ENCODE results near the gene GUCY2C.

GUCY2C gene

GRCh38 chr12:14635776-14636175 is 60.6 kb downstream of the GUCY2C start:
- no peaks in the 10 kb centered on the region for H3K36me3 ChIP-seq (ENCODE audit: control insufficient read depth in 5 of 5, insufficient read depth in 5 of 5, low read length in 5 of 5)
- H3K9me3 ChIP-seq (ENCODE audit: control insufficient read depth in 5 of 5, low read length in 5 of 5) = peaks cover 0 to 3% (median 0%) of the 10 kb centered on the region in 5 donors
- H3K9ac ChIP-seq (ENCODE audit: low read length in 5 of 5) = no peak overlapping the region
- no peak overlapping the region for H3K4me3 ChIP-seq (ENCODE audit: low read depth in 1 of 5, low read length in 5 of 5)
- H3K27me3 ChIP-seq (ENCODE audit: control insufficient read depth in 5 of 5, insufficient read depth in 4 of 5, low read length in 5 of 5) = peaks cover 0 to 4% (median 0%) of the 10 kb centered on the region in 5 donors
- no peak overlapping the region for H3K27ac ChIP-seq (ENCODE audit: low read depth, low read length)
- H3K4me1 ChIP-seq (ENCODE audit: control insufficient read depth in 5 of 5, insufficient read depth in 5 of 5, low read length in 5 of 5) = no peaks in the 10 kb centered on the region

GRCh38 chr12:14630793-14631192 is 65.6 kb downstream of the GUCY2C start:
- Histone ChIP-seq H3K27me3 (ENCODE audit: control insufficient read depth in 5 of 5, insufficient read depth in 4 of 5, low read length in 5 of 5) (peaks cover 0 to 4% (median 0%) of the 10 kb centered on the region in 5 donors), H3K9me3 (ENCODE audit: control insufficient read depth in 5 of 5, low read length in 5 of 5) (no peaks in the 10 kb centered on the region), H3K4me3 (ENCODE audit: low read depth in 1 of 5, low read length in 5 of 5) (no peak overlapping the region), H3K4me1 (ENCODE audit: control insufficient read depth in 5 of 5, insufficient read depth in 5 of 5, low read length in 5 of 5) (no peaks in the 10 kb centered on the region), H3K9ac (ENCODE audit: low read length in 5 of 5) (no peak overlapping the region), H3K36me3 (ENCODE audit: control insufficient read depth in 5 of 5, insufficient read depth in 5 of 5, low read length in 5 of 5) (no peaks in the 10 kb centered on the region), H3K27ac (ENCODE audit: low read depth, low read length) (no peak overlapping the region)

DNA sequence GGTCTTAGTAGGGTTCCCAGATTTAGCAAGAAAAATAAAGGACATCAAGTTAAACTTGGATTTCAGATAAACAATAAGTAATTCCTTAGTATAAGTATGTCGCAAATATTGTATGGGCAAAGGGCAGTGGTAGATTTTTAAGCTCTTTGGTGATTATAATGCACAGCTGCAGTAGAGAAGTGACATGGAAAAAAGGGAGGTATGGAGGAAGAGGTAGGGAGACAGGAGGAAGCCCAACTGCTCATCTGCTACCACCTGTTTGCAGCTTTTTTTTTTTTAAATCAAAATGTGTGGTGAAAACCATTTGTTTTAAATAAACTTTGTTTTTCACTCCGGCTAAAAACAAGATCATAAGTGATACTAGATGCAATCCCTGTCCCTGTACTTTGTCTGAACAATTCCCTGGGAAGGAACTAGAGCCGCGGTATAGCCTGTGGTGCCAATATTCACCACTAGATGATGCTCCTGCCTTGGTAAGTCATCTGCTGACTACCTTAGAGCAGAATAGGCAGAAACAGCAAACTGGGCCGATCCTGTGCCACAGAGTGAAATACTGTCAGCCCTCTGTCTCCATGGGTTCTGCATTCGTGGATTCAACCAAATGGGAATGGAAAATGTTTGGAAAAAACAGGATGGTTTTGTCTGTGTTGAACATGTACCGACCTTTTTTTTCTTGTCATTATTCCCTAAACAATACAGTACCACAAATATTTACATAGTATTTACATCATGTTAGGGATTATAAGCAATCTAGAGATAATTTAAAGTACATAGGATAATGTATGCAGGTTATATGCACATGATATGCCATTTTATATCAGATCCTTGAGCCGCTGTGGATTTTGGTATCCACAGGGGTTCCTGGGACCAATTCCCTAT is 66.3 kb downstream of the GUCY2C start:
- peaks cover 0 to 4% (median 0%) of the 10 kb centered on the region in 5 donors for H3K27me3 ChIP-seq (ENCODE audit: control insufficient read depth in 5 of 5, insufficient read depth in 4 of 5, low read length in 5 of 5)
- no peaks in the 10 kb centered on the region for H3K36me3 ChIP-seq (ENCODE audit: control insufficient read depth in 5 of 5, insufficient read depth in 5 of 5, low read length in 5 of 5)
- H3K4me1 ChIP-seq (ENCODE audit: control insufficient read depth in 5 of 5, insufficient read depth in 5 of 5, low read length in 5 of 5) = no peaks in the 10 kb centered on the region
- H3K9ac ChIP-seq (ENCODE audit: low read length in 5 of 5) = no peak overlapping the region
- no peaks in the 10 kb centered on the region for H3K9me3 ChIP-seq (ENCODE audit: control insufficient read depth in 5 of 5, low read length in 5 of 5)
- H3K27ac ChIP-seq (ENCODE audit: low read depth, low read length) = no peak overlapping the region
- H3K4me3 ChIP-seq (ENCODE audit: low read depth in 1 of 5, low read length in 5 of 5) = no peak overlapping the region

DNA sequence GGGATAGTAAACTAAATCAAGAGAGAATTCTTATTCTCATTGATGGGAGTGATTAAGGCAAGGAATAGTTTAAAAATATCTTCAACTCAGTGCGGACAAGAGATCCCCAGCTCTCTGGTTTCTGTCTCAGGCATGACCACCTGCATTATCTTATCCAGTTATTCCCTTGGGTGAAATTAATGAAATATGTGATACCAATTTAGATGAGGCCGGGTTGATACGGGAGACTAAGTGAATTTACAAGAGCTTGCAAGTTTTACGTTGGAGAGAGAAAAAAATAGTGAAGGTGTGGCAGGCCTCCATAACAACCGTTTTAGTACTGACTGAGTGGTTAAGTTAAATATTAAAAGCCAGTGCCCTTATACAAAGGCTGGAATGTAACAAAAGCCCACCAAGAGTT is 67.6 kb downstream of the GUCY2C start:
- Histone ChIP-seq H3K27me3 (ENCODE audit: control insufficient read depth in 5 of 5, insufficient read depth in 4 of 5, low read length in 5 of 5) (peaks cover 0 to 4% (median 0%) of the 10 kb centered on the region in 5 donors), H3K4me1 (ENCODE audit: control insufficient read depth in 5 of 5, insufficient read depth in 5 of 5, low read length in 5 of 5) (no peaks in the 10 kb centered on the region), H3K9ac (ENCODE audit: low read length in 5 of 5) (no peak overlapping the region), H3K9me3 (ENCODE audit: control insufficient read depth in 5 of 5, low read length in 5 of 5) (no peaks in the 10 kb centered on the region), H3K36me3 (ENCODE audit: control insufficient read depth in 5 of 5, insufficient read depth in 5 of 5, low read length in 5 of 5) (no peaks in the 10 kb centered on the region), H3K4me3 (ENCODE audit: low read depth in 1 of 5, low read length in 5 of 5) (no peak overlapping the region), H3K27ac (ENCODE audit: low read depth, low read length) (no peak overlapping the region)

DNA sequence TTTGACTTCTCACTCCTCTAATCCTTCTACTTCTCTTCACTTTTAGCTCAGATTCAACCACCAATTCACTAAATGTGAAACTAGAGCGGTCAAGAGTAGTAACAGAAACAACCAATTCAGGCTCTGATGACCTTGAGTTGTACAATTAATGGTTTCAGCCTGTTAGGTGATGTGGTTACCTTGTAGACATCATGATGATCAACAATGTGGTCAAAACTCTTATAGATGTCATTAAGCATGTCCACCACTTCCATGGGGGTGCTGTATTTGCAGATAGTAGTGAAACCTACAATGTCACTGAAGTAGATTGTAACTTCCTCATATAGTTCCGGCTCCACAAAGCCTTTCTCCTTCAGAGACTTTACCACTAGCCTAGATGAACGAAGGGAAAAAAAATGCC is 74.6 kb downstream of the GUCY2C start:
- no peak overlapping the region for H3K9ac ChIP-seq (ENCODE audit: low read length in 5 of 5)
- H3K9me3 ChIP-seq (ENCODE audit: control insufficient read depth in 5 of 5, low read length in 5 of 5) = no peaks in the 10 kb centered on the region
- no peak overlapping the region for H3K4me3 ChIP-seq (ENCODE audit: low read depth in 1 of 5, low read length in 5 of 5)
- H3K27ac ChIP-seq (ENCODE audit: low read depth, low read length) = no peak overlapping the region
- no peaks in the 10 kb centered on the region for H3K27me3 ChIP-seq (ENCODE audit: control insufficient read depth in 5 of 5, insufficient read depth in 4 of 5, low read length in 5 of 5)
- H3K36me3 ChIP-seq (ENCODE audit: control insufficient read depth in 5 of 5, insufficient read depth in 5 of 5, low read length in 5 of 5) = peaks cover 0 to 14% (median 0%) of the 10 kb centered on the region in 5 donors
- peaks cover 0 to 1% (median 0%) of the 10 kb centered on the region in 5 donors for H3K4me1 ChIP-seq (ENCODE audit: control insufficient read depth in 5 of 5, insufficient read depth in 5 of 5, low read length in 5 of 5)

- H3K36me3 ChIP-seq (ENCODE audit: control insufficient read depth in 5 of 5, insufficient read depth in 5 of 5, low read length in 5 of 5) = peaks cover 0 to 14% (median 0%) of the 10 kb centered on the region in 5 donors
- H3K27ac ChIP-seq (ENCODE audit: low read depth, low read length) = no peak overlapping the region
- no peak overlapping the region for H3K9ac ChIP-seq (ENCODE audit: low read length in 5 of 5)
- no peak overlapping the region for H3K4me3 ChIP-seq (ENCODE audit: low read depth in 1 of 5, low read length in 5 of 5)
- H3K9me3 ChIP-seq (ENCODE audit: control insufficient read depth in 5 of 5, low read length in 5 of 5) = no peaks in the 10 kb centered on the region
- no peaks in the 10 kb centered on the region for H3K27me3 ChIP-seq (ENCODE audit: control insufficient read depth in 5 of 5, insufficient read depth in 4 of 5, low read length in 5 of 5)
- H3K4me1 ChIP-seq (ENCODE audit: control insufficient read depth in 5 of 5, insufficient read depth in 5 of 5, low read length in 5 of 5) = peaks cover 0 to 2% (median 0%) of the 10 kb centered on the region in 5 donors
These were observed 76.5 kb downstream of the GUCY2C start for GRCh38 chr12:14619741-14620501.

GRCh38 chr12:14618983-14619382 is 77.4 kb downstream of the GUCY2C start:
- no peaks in the 10 kb centered on the region for H3K27me3 ChIP-seq (ENCODE audit: control insufficient read depth in 5 of 5, insufficient read depth in 4 of 5, low read length in 5 of 5)
- H3K27ac ChIP-seq (ENCODE audit: low read depth, low read length) = no peak overlapping the region
- no peaks in the 10 kb centered on the region for H3K9me3 ChIP-seq (ENCODE audit: control insufficient read depth in 5 of 5, low read length in 5 of 5)
- H3K36me3 ChIP-seq (ENCODE audit: control insufficient read depth in 5 of 5, insufficient read depth in 5 of 5, low read length in 5 of 5) = peaks cover 0 to 14% (median 0%) of the 10 kb centered on the region in 5 donors
- H3K4me3 ChIP-seq (ENCODE audit: low read depth in 1 of 5, low read length in 5 of 5) = no peak overlapping the region
- no peak overlapping the region for H3K9ac ChIP-seq (ENCODE audit: low read length in 5 of 5)
- H3K4me1 ChIP-seq (ENCODE audit: control insufficient read depth in 5 of 5, insufficient read depth in 5 of 5, low read length in 5 of 5) = peaks cover 0 to 2% (median 0%) of the 10 kb centered on the region in 5 donors

GRCh38 chr12:14614704-14615121 is 81.7 kb downstream of the GUCY2C start:
- H3K9me3 ChIP-seq (ENCODE audit: control insufficient read depth in 5 of 5, low read length in 5 of 5) = peaks cover 0 to 5% (median 0%) of the 10 kb centered on the region in 5 donors
- no peaks in the 10 kb centered on the region for H3K27me3 ChIP-seq (ENCODE audit: control insufficient read depth in 5 of 5, insufficient read depth in 4 of 5, low read length in 5 of 5)
- H3K36me3 ChIP-seq (ENCODE audit: control insufficient read depth in 5 of 5, insufficient read depth in 5 of 5, low read length in 5 of 5) = no peaks in the 10 kb centered on the region
- H3K27ac ChIP-seq (ENCODE audit: low read depth, low read length) = no peak overlapping the region
- H3K9ac ChIP-seq (ENCODE audit: low read length in 5 of 5) = no peak overlapping the region
- peaks cover 0 to 8% (median 5%) of the 10 kb centered on the region in 5 donors for H3K4me1 ChIP-seq (ENCODE audit: control insufficient read depth in 5 of 5, insufficient read depth in 5 of 5, low read length in 5 of 5)
- H3K4me3 ChIP-seq (ENCODE audit: low read depth in 1 of 5, low read length in 5 of 5) = no peak overlapping the region

GRCh38 chr12:14613718-14614117 is 82.7 kb downstream of the GUCY2C start:
- H3K27me3 ChIP-seq (ENCODE audit: control insufficient read depth in 5 of 5, insufficient read depth in 4 of 5, low read length in 5 of 5) = no peaks in the 10 kb centered on the region
- H3K4me1 ChIP-seq (ENCODE audit: control insufficient read depth in 5 of 5, insufficient read depth in 5 of 5, low read length in 5 of 5) = peaks cover 0 to 8% (median 5%) of the 10 kb centered on the region in 5 donors
- H3K9ac ChIP-seq (ENCODE audit: low read length in 5 of 5) = no peak overlapping the region
- no peaks in the 10 kb centered on the region for H3K36me3 ChIP-seq (ENCODE audit: control insufficient read depth in 5 of 5, insufficient read depth in 5 of 5, low read length in 5 of 5)
- H3K4me3 ChIP-seq (ENCODE audit: low read depth in 1 of 5, low read length in 5 of 5) = no peak overlapping the region
- no peak overlapping the region for H3K27ac ChIP-seq (ENCODE audit: low read depth, low read length)
- H3K9me3 ChIP-seq (ENCODE audit: control insufficient read depth in 5 of 5, low read length in 5 of 5) = peaks cover 0 to 5% (median 0%) of the 10 kb centered on the region in 5 donors

Measured in subcutaneous abdominal adipose tissue (tissue), 5 donors.